ENCODE results near the gene PRKCZ. TPM values are rescaled to one million over a fixed set of nuclear protein-coding genes. Genes with fewer than 3 reads are reported as not detected.

Gene PRKCZ
- total and polyA plus RNA-seq, 11 donors, result 12.5 to 20.7 (median 16.5) TPM

- Histone ChIP-seq H3K4me3 (no peak overlapping the region), H3K27ac (no peak overlapping the region), H3K4me1 (peaks cover 0 to 20% (median 14%) of the 10 kb centered on the region in 12 donors), H3K27me3 (peaks cover 0 to 7% (median 2%) of the 10 kb centered on the region in 9 donors), H3K9me3 (peaks cover 0 to 3% (median 0%) of the 10 kb centered on the region in 12 donors), H3K36me3 (no peaks in the 10 kb centered on the region)
- DNase-seq (no peak), ATAC-seq (no peak)
- intact Hi-C loops (cut with DNase I), result loop anchor here in 2 of 10 donors (5.0 kb wide), 2 partner anchors 79 to 99 kb away; no protein-coding TSS in a partner anchor
- TF ChIP-seq POLR2A (IDR thresholded peaks at IDR 0.05), result no peak
- TF ChIP-seq CTCF (IDR thresholded peaks at IDR 0.05), result no peak
- 81 to 90% (median 85%) methylated on average over 5 to 15 of the region's 15 CpGs for WGBS, 4 donors
These were observed 8.9 kb upstream of the PRKCZ start for GRCh38 chr1:2041305-2041704.

GRCh38 chr1:2041887-2042286 lies 8.3 kb upstream of the PRKCZ start:
- Histone ChIP-seq H3K27ac (no peak overlapping the region), H3K27me3 (peaks cover 0 to 13% (median 5%) of the 10 kb centered on the region in 9 donors), H3K36me3 (no peaks in the 10 kb centered on the region), H3K4me3 (no peak overlapping the region), H3K4me1 (peaks cover 0 to 23% (median 14%) of the 10 kb centered on the region in 12 donors), H3K9me3 (peaks cover 0 to 3% (median 0%) of the 10 kb centered on the region in 12 donors)
- ATAC-seq, result no peak
- no peak for DNase-seq
- intact Hi-C loops (cut with DNase I), result loop anchor here in 2 of 10 donors (5.0 kb wide), 2 partner anchors 80 to 100 kb away; no protein-coding TSS in a partner anchor
- WGBS, 4 donors, result 80 to 88% (median 85%) methylated on average over 4 of the region's 4 CpGs
- TF ChIP-seq POLR2A (IDR thresholded peaks at IDR 0.05) (no peak), CTCF (IDR thresholded peaks at IDR 0.05) (no peak)

DNA sequence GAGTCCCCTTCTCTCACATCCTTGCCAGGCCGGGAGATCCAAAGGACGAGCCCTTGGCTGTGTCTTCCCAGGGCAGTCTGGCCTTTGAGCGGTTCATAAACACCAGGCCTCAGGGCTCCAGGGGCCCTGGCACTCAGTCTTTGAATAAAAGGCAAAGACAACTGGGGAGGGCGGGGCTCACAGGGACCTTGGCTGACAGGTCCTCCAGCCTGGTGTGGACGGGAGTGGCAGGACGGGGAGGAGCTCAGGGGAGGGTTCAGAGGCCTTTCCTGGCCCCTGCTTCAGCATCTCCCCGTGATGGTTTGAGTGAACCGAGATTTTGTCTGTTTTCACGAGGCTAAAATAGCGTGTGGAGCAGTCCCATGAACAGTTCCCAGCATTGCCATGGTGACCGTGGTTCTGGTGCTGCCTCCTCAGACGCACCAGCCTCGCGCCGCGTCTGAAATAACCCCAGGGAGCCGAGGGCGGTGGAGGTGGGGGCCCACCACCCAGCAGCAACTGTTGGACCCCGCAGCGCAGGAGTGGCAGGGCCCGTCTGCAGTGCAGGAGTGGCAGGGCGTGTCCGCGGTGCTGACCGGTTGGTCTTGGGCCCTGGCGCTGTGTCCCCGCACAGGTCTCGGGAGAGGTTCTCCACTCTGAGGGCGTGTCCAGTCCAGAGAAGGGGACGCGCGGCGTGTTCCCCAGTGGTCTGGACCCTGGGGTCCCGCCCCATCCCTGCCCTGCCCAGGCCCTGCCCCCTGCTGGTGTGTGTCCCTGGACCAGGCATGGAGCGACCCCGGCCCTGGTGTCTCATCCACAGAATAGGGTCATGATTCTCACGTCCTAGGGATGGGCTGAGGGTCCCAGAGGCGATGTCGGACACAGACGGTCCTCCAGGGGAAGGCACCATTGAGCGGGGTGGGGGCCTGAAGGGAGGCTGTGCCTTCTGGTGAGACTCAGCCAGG lies 7.1 kb upstream of the PRKCZ start:
- intact Hi-C loops (cut with DNase I), result loop anchor here in 2 of 10 donors (5.0 kb wide), 2 partner anchors 81 to 101 kb away; no protein-coding TSS in a partner anchor
- Histone ChIP-seq H3K27me3 (peaks cover 0 to 25% (median 16%) of the 10 kb centered on the region in 9 donors), H3K4me3 (no peak overlapping the region)

More for the DNA sequence above, 7.1 kb upstream of the PRKCZ start:
- H3K27ac ChIP-seq, result no peak overlapping the region
- H3K4me1 ChIP-seq, result peaks cover 0 to 23% (median 14%) of the 10 kb centered on the region in 12 donors
- 68 to 76% (median 74%) methylated on average over 25 to 41 of the region's 41 CpGs for WGBS, 4 donors
- H3K36me3 ChIP-seq, result no peaks in the 10 kb centered on the region
- DNase-seq, result no peak
- H3K9me3 ChIP-seq, result peaks cover 0 to 2% (median 0%) of the 10 kb centered on the region in 12 donors
- TF ChIP-seq POLR2A (IDR thresholded peaks at IDR 0.05), result no peak
- TF ChIP-seq CTCF (IDR thresholded peaks at IDR 0.05), result no peak
- no peak for ATAC-seq

All from heart left ventricle (tissue), 16 donors.